K562 (cell line): ENCODE measurements around the gene RAPGEF5. TPM values are rescaled to one million over a fixed set of nuclear protein-coding genes. Genes with fewer than 3 reads are reported as not detected.

Source experiments
- ATAC-seq: fragments of 200-7000 bp; cut with Tn5 transposase; 3 replicates; pipeline ENCODE4 v1.9.1; 2020; ENCODE audit warnings: moderate library complexity
- BruUV-seq: library from RNA; stranded (reverse); fragments of 400-500 nt; replicated peaks from 2 replicates; lab custom pipeline; 2021; lab: Mats Ljungman, UMichigan
- CTCF ChIA-PET: fragments of 300-600 bp; formaldehyde crosslinking; extraction: SDS; loops from one replicate; lab custom pipeline; 2021; ENCODE audit warnings: low intra/inter-chr PET ratio; lab: Yijun Ruan, JAX
- POLR2A ChIA-PET: fragments of 300-600, 350-650 bp; sonication (Branson Sonifier 250); formaldehyde crosslinking; extraction: SDS; loops from one replicate; lab custom pipeline; 2021; ENCODE audit warnings: antibody characterized with exemption, inconsistent platforms; lab: Yijun Ruan, JAX
- DNase-seq, 4 experiments: peaks; one replicate each; pipeline versions ENCODE4 v3.0.0 to v3.0.0-alpha.2; 2011 to 2018; ENCODE audit warnings: low spot score in 3 of 4, mixed read lengths in 3 of 4; ENCODE audit errors: extremely low read depth in 1 of 4
- FAIRE-seq: peaks from 2 replicates; lab custom pipeline; 2011; peaks lifted over from hg19 to GRCh38; lab: Jason Lieb, UNC
- H2AFZ ChIP-seq: 2 replicates; pipeline ENCODE4 v1.6.0; 2011; ENCODE audit warnings: low read depth, low read length, control low read depth, inconsistent platforms
- H3K27ac ChIP-seq: fragments of 200-600 bp; 3 replicates; pipeline ENCODE4 v1.8.0; 2011; ENCODE audit warnings: low read depth, mild to moderate bottlenecking, control low read depth, inconsistent platforms, low read length, moderate library complexity, mixed read lengths; ENCODE audit errors: extremely low read depth
- H3K27me3 ChIP-seq, 2 experiments: fragments of 300-600 bp in 1 of 2; 2 replicates in 1 of 2; 3 replicates in 1 of 2; pipeline versions ENCODE4 v1.6.0 to v1.8.0; 2011; ENCODE audit warnings: inconsistent platforms in 2 of 2, low read length in 2 of 2, mild to moderate bottlenecking in 1 of 2, mixed read lengths in 1 of 2, moderate library complexity in 1 of 2; ENCODE audit not compliant: control insufficient read depth in 2 of 2, insufficient read depth in 2 of 2
- H3K36me3 ChIP-seq: fragments of 300-600 bp; 3 replicates; pipeline ENCODE4 v1.8.0; 2011; ENCODE audit warnings: mild to moderate bottlenecking, low read length, inconsistent platforms; ENCODE audit not compliant: control insufficient read depth, insufficient read depth
- H3K4me1 ChIP-seq, 2 experiments: fragments of 200-600 bp in 1 of 2; replicated peaks in 1 of 2; 2 replicates in 1 of 2; 3 replicates in 1 of 2; pipeline versions ENCODE4 v1.5.1 to v1.8.0; 2011; ENCODE audit warnings: inconsistent platforms in 2 of 2, low read length in 2 of 2, mild to moderate bottlenecking in 1 of 2, mixed read lengths in 1 of 2, moderate library complexity in 1 of 2; ENCODE audit not compliant: control insufficient read depth in 2 of 2, insufficient read depth in 2 of 2
- H3K4me2 ChIP-seq: 2 replicates; pipeline ENCODE4 v1.6.1; 2011; ENCODE audit warnings: low read length, control low read depth, inconsistent platforms, mixed read lengths; ENCODE audit not compliant: insufficient read depth
- H3K4me3 ChIP-seq: fragments of 200-600 bp; sonication (generic), shearing (Covaris generic); 2 replicates; pipeline ENCODE4 v1.5.1; 2016; ENCODE audit warnings: control low read depth, inconsistent platforms
- H3K79me2 ChIP-seq: fragments of 200-600 bp; 3 replicates; pipeline ENCODE4 v1.8.0; 2011; ENCODE audit warnings: low read length, inconsistent platforms; ENCODE audit not compliant: control insufficient read depth, insufficient read depth
- H3K9ac ChIP-seq, 2 experiments: 2 replicates each; pipeline versions ENCODE4 v1.6.0 to v1.6.1; 2011; ENCODE audit warnings: low read depth in 2 of 2, low read length in 2 of 2, control low read depth in 1 of 2, inconsistent platforms in 1 of 2, mild to moderate bottlenecking in 1 of 2, mixed read lengths in 1 of 2; ENCODE audit not compliant: insufficient read depth in 1 of 2
- H3K9me1 ChIP-seq: one replicate; pipeline ENCODE4 v1.6.0; 2011; ENCODE audit warnings: inconsistent platforms, mild to moderate bottlenecking, low read length, moderate library complexity; ENCODE audit not compliant: control insufficient read depth, insufficient read depth
- H3K9me3 ChIP-seq: replicated peaks from 2 replicates; pipeline ENCODE4 v1.5.1; 2011; ENCODE audit warnings: low read depth, low read length, inconsistent platforms; ENCODE audit not compliant: control insufficient read depth, insufficient read depth
- H4K20me1 ChIP-seq: replicated peaks from 2 replicates; pipeline ENCODE4 v1.6.1; 2011; ENCODE audit warnings: low read length, inconsistent platforms, mixed read lengths; ENCODE audit not compliant: control insufficient read depth, insufficient read depth
- CREM ChIP-seq: IDR thresholded peaks from 2 replicates; pipeline ENCODE4 v1.6.1; 2014; ENCODE audit warnings: antibody characterized with exemption, low read depth
- GTF2A2 ChIP-seq: IDR thresholded peaks from 2 replicates; pipeline ENCODE4 v1.6.1; 2016; ENCODE audit warnings: mild to moderate bottlenecking, missing genetic modification characterization, missing compliant biosample characterization
- MITF ChIP-seq: IDR thresholded peaks from 2 replicates; pipeline ENCODE4 v1.6.1; 2014; ENCODE audit warnings: antibody characterized with exemption
- PML ChIP-seq: IDR thresholded peaks from 2 replicates; pipeline ENCODE4 v1.6.1; 2012; ENCODE audit warnings: low read length, inconsistent platforms
- RNF2 ChIP-seq: sonication (generic); IDR thresholded peaks from 2 replicates; pipeline ENCODE4 v1.6.1; 2016
- SMARCB1 ChIP-seq: IDR thresholded peaks from 2 replicates; pipeline ENCODE4 v1.6.1; 2011; ENCODE audit warnings: improper control_type of control experiment, low read depth; ENCODE audit not compliant: insufficient read length
- TFAM ChIP-seq: fragments of 250-450 bp; sonication (Bioruptor Pico); conservative IDR thresholded peaks from 2 replicates; pipeline ENCODE4 v1.5.0; 2021; ENCODE audit warnings: mild to moderate bottlenecking, moderate library complexity
- ZNF316 ChIP-seq: fragments of 450-650 bp; IDR thresholded peaks from 2 replicates; pipeline ENCODE4 v1.6.1; 2016
- WGBS: fragments of 100-300 bp; shearing (Covaris generic); methylation state at CpG from one replicate; pipeline ENCODE4 v1.1.6; 2016; ENCODE audit warnings: low coverage, mixed read lengths; ENCODE audit not compliant: insufficient coverage; ENCODE audit errors: missing lambda C conversion rate; 5-methylcytosine and 5-hydroxymethylcytosine counted together
- in situ Hi-C: fragments of 300-500 bp; cut with MboI; formaldehyde crosslinking; loops from 4 replicates; pipeline ENCODE4 v1.15.0; 2018; ENCODE audit warnings: inconsistent platforms, mixed read lengths
- intact Hi-C: fragments of 100-400 bp; cut with micrococcal nuclease; formaldehyde crosslinking; loops from 2 replicates; pipeline ENCODE4 v1.14.2; 2022
- polyA plus RNA-seq, 8 experiments: library from polyadenylated mRNA; depleted of rRNA in 4 of 8; stranded (reverse) in 5 of 8; unstranded in 3 of 8; fragments of >200 nt; fragmentation: Nextera tagmentation in 2 of 8; fragmentation: Illumina TruSeq in 1 of 8; extraction: Ambion mirVana in 2 of 8; extraction: Trizol in 1 of 8; gene quantifications; 2 replicates each; pipeline versions ENCODE4 v1.2.1 to v1.2.3, GENCODE V29; 2011 to 2014; ENCODE audit warnings: inconsistent platforms in 1 of 8, missing spikeins in 1 of 8
- total RNA-seq, 7 experiments: library from RNA; depleted of rRNA in 6 of 7; stranded (reverse); fragments of >200 nt in 6 of 7; fragmentation: Illumina TruSeq in 2 of 7; extraction: Trizol in 2 of 7; gene quantifications; 2 replicates each; pipeline versions ENCODE4 v1.2.1 to v1.2.3, GENCODE V29; 2011 to 2021; ENCODE audit warnings: low replicate concordance in 1 of 7
- TF ChIP-seq, protein P1 (sequence below): sonication (generic); formaldehyde crosslinking; IDR thresholded peaks from 2 replicates; pipeline ENCODE4 v1.8.1; 2023; ENCODE audit warnings: missing genetic modification reagents, mild to moderate bottlenecking, borderline replicate concordance
- TF ChIP-seq, protein P2 (sequence below): sonication (generic); formaldehyde crosslinking; IDR thresholded peaks from 2 replicates; pipeline ENCODE4 v1.5.0; 2020; ENCODE audit warnings: missing genetic modification reagents
- TF ChIP-seq, protein P3 (sequence below): sonication (generic); formaldehyde crosslinking; IDR thresholded peaks from 2 replicates; pipeline ENCODE4 v1.8.0; 2023; ENCODE audit warnings: missing genetic modification reagents, mild to moderate bottlenecking, borderline replicate concordance

Gene RAPGEF5
- total and polyA plus RNA-seq, 9 of the 15 experiments (the other 6 are each of a cell fraction or from before 2014, with no cell fraction given) = 0.39 to 2.0 (median 1.1) TPM

DNA sequence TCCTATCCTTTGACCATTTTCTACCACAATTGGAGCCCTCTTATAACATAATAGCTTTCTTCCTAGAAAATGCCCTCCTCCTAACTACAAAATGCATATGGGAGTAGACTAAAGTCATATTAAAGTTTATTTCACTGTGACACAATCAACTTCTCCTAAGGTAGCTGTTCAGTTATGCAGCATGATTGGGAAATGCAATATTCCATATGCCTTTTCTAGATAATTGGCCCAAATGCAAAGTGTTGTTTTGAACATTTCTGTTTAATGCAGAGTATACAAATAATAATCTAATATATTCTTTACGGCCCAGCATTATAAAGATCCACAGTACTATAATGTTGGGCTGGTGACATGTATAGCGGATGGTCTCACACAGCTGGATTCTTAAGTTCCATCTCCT lies 205.1 kb downstream of the RAPGEF5 start:
- Histone ChIP-seq H3K79me2 (no peaks in the 10 kb centered on the region), H3K4me2 (no peak overlapping the region), H3K4me1 (peaks cover 0 to 7% of the 10 kb centered on the region in 2 experiments; a peak in 1 of 5 replicates), H2AFZ (no peak overlapping the region), H3K9me3 (no peaks in the 10 kb centered on the region), H3K9ac (no peak overlapping the region), H3K27ac (no peak overlapping the region), H3K27me3 (no peaks in the 10 kb centered on the region), H3K36me3 (no peaks in the 10 kb centered on the region), H3K9me1 (no peaks in the 10 kb centered on the region), H3K4me3 (no peak overlapping the region), H4K20me1 (no peaks in the 10 kb centered on the region)
- 57% methylated on average over 2 of the region's 2 CpGs for WGBS
- ATAC-seq (no peak), DNase-seq (no peak), FAIRE-seq (no peak)
- in situ Hi-C loops (no loop called here), intact Hi-C loops (no loop called here)
- ChIA-PET POLR2A (no interaction called here), CTCF (no interaction called here)
- no TSS peak for BruUV-seq
- TF ChIP-seq, protein P1, sequence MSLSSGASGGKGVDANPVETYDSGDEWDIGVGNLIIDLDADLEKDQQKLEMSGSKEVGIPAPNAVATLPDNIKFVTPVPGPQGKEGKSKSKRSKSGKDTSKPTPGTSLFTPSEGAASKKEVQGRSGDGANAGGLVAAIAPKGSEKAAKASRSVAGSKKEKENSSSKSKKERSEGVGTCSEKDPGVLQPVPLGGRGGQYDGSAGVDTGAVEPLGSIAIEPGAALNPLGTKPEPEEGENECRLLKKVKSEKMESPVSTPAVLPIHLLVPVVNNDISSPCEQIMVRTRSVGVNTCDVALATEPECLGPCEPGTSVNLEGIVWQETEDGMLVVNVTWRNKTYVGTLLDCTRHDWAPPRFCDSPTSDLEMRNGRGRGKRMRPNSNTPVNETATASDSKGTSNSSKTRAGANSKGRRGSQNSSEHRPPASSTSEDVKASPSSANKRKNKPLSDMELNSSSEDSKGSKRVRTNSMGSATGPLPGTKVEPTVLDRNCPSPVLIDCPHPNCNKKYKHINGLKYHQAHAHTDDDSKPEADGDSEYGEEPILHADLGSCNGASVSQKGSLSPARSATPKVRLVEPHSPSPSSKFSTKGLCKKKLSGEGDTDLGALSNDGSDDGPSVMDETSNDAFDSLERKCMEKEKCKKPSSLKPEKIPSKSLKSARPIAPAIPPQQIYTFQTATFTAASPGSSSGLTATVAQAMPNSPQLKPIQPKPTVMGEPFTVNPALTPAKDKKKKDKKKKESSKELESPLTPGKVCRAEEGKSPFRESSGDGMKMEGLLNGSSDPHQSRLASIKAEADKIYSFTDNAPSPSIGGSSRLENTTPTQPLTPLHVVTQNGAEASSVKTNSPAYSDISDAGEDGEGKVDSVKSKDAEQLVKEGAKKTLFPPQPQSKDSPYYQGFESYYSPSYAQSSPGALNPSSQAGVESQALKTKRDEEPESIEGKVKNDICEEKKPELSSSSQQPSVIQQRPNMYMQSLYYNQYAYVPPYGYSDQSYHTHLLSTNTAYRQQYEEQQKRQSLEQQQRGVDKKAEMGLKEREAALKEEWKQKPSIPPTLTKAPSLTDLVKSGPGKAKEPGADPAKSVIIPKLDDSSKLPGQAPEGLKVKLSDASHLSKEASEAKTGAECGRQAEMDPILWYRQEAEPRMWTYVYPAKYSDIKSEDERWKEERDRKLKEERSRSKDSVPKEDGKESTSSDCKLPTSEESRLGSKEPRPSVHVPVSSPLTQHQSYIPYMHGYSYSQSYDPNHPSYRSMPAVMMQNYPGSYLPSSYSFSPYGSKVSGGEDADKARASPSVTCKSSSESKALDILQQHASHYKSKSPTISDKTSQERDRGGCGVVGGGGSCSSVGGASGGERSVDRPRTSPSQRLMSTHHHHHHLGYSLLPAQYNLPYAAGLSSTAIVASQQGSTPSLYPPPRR (CRISPR knock-in tag) = no peak
- TF ChIP-seq ZNF316 = no peak
- TF ChIP-seq RNF2 = no peak
- no peak for TF ChIP-seq GTF2A2 (tag)
- TF ChIP-seq PML = no peak
- TF ChIP-seq, protein P2, sequence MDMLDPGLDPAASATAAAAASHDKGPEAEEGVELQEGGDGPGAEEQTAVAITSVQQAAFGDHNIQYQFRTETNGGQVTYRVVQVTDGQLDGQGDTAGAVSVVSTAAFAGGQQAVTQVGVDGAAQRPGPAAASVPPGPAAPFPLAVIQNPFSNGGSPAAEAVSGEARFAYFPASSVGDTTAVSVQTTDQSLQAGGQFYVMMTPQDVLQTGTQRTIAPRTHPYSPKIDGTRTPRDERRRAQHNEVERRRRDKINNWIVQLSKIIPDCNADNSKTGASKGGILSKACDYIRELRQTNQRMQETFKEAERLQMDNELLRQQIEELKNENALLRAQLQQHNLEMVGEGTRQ (CRISPR knock-in tag) = no peak
- TF ChIP-seq SMARCB1 = no peak
- TF ChIP-seq, protein P3, sequence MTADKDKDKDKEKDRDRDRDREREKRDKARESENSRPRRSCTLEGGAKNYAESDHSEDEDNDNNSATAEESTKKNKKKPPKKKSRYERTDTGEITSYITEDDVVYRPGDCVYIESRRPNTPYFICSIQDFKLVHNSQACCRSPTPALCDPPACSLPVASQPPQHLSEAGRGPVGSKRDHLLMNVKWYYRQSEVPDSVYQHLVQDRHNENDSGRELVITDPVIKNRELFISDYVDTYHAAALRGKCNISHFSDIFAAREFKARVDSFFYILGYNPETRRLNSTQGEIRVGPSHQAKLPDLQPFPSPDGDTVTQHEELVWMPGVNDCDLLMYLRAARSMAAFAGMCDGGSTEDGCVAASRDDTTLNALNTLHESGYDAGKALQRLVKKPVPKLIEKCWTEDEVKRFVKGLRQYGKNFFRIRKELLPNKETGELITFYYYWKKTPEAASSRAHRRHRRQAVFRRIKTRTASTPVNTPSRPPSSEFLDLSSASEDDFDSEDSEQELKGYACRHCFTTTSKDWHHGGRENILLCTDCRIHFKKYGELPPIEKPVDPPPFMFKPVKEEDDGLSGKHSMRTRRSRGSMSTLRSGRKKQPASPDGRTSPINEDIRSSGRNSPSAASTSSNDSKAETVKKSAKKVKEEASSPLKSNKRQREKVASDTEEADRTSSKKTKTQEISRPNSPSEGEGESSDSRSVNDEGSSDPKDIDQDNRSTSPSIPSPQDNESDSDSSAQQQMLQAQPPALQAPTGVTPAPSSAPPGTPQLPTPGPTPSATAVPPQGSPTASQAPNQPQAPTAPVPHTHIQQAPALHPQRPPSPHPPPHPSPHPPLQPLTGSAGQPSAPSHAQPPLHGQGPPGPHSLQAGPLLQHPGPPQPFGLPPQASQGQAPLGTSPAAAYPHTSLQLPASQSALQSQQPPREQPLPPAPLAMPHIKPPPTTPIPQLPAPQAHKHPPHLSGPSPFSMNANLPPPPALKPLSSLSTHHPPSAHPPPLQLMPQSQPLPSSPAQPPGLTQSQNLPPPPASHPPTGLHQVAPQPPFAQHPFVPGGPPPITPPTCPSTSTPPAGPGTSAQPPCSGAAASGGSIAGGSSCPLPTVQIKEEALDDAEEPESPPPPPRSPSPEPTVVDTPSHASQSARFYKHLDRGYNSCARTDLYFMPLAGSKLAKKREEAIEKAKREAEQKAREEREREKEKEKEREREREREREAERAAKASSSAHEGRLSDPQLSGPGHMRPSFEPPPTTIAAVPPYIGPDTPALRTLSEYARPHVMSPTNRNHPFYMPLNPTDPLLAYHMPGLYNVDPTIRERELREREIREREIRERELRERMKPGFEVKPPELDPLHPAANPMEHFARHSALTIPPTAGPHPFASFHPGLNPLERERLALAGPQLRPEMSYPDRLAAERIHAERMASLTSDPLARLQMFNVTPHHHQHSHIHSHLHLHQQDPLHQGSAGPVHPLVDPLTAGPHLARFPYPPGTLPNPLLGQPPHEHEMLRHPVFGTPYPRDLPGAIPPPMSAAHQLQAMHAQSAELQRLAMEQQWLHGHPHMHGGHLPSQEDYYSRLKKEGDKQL (CRISPR knock-in tag) = no peak
- no peak for TF ChIP-seq TFAM (CRISPR knock-in tag)
- TF ChIP-seq MITF = no peak
- TF ChIP-seq CREM = no peak
